Right renal pelvis (tissue), 4 donors: ENCODE results near the gene PGBD2. TPM values are rescaled to one million over a fixed set of nuclear protein-coding genes. Genes with fewer than 3 reads are reported as not detected.
"Not testable (repeated sequence)": the region's sequence is repeated elsewhere in the genome, so short reads cannot be mapped to it uniquely, and the experiment has no call there.

Experiments
- DNase-seq, 4 donors: peaks; one replicate each; pipeline ENCODE4 v3.0.0-alpha.2; 2013; ENCODE audit warnings: low read depth in 4 of 4, low spot score in 3 of 4, missing footprints in 1 of 4
- polyA plus RNA-seq, 4 donors: library from polyadenylated mRNA; unstranded; fragments of 120-200 nt; gene quantifications; one replicate each; pipeline ENCODE4 v1.2.1, GENCODE V29; 2013; ENCODE audit not compliant: insufficient read length in 4 of 4

The PGBD2 gene
- polyA plus RNA-seq, 4 donors, result 9.7 to 13.4 (median 12.0) TPM

DNA sequence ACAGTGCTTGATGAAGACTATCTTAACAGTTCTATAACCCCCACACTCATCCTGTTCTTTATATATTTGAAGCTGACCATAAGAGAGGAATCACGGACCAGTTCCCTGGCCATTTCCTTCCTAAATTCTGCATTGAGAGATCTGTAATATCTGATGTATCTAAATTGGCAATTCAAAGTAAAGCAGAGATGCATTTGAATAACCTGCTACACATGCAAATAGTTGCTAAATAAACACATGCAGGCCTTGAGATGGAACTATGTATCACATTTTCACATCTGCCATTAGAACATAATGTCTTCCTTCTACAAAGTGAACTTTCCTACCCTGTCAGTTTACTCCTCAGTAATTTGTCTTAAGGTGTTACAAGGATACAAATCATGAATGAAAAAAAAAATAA, 20.4 kb upstream of the PGBD2 start:
- no peak for DNase-seq

GRCh38 chr1:248886237-248886895, 19.7 kb upstream of the PGBD2 start:
- no peak for DNase-seq

GRCh38 chr1:248889914-248890243, 16.2 kb upstream of the PGBD2 start:
- not testable (repeated sequence) for DNase-seq

- no peak for DNase-seq
Measured at GRCh38 chr1:248890549-248891498, 15.2 kb upstream of the PGBD2 start.

DNA sequence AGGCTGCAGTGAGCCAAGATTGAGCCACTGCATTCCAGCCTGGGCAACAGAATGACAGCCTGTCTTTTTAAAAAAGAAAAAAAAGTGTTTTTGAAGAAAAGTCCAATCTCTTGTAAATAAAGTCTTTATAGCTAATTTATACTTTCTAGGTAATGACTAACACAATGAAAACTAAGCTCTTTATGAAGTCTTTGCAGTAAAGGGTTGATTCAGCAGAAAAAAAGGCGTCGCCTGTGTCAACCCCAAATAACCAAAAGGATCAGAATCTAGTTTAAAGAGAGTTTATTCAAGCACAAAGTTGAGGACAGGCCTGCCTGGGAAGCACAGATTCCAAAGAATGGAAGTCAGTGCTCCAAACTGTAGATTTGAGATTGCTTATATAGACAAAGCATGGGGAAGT, 14.3 kb upstream of the PGBD2 start:
- DNase-seq, result no peak

DNA sequence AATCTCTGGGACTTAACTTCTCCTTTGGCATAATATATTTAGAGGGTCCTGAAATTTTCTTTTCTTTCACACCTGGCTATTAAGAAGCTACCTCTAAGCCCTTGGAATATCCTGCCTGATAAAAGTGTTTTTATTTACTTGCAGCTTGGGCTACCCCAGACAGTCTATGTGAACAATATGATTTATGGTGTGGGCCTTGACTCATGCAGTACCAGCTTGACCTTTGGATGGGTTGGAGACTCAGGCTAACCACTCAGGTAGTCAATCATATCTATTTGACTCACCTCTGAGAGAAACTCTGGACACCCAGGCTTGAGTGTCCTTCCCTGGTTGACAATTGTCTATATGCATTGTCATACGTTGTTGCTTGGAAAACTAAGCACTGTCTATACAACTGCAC, 13.4 kb upstream of the PGBD2 start:
- no peak for DNase-seq

- DNase-seq, result no peak
Measured at GRCh38 chr1:248894837-248895236, 11.2 kb upstream of the PGBD2 start.

DNA sequence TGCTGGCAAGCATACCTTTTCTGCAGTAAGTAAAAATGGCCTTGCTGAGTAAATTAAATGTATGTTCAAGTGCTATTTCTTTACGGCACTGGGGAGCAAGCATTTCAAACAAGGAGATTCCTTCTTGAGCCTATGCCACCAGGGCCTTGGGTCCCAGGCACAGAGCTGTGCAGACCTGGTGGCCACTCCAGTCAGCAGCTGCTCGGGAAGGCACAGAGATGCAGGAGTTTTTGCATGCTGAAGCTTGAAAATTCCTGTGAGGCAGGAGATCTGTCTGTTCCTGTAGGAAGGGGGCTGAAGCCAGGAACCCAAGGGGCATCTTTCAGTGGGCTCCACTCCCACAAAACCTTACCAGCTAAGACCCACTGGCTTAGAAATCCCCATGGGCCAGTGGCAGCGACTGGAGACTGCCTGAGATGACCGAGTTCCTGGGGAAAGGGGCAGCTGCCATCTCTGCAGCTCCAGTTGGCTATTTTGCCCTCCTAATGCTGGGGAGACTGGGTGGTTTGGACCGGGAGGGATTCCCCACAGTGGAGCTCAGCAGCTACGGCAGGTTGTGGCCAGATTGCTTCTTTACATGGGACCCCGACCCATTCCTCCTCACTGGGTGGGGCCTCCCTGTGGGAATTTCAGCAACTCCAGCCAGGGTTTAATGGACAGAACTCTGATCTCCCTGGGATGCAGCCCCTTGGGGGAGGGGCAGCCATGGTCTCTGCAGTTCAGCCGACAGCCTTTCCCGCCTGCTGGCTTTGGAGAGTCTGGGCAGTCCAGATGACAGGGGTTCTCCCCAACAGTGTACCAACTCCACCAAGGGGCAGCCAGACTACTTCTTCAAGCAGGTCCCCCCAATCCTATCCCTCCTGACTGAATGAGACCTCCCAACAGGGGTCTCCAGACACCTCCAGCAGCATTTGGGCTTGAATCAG, 8.4 kb upstream of the PGBD2 start:
- no peak for DNase-seq

DNA sequence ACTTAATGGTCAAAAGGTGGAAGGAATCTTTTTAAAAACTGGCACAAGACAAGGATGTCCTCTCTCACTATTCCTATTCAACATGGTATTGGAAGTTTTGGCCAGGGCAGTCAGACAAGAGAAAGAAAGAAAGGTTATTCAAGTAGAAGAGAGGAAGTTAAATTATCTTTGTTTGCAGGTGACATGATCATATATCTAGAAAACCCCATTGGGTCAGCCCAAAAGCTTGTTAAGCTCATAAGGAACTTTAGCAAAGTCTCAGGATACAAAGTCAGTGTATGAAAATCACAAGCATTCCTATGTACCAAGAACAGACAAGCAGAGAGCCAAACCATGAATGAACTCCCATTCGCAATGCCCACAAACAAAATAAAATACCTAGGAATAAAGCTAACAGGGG, 5.4 kb upstream of the PGBD2 start:
- no peak for DNase-seq

- no peak for DNase-seq
Measured at GRCh38 chr1:248901578-248901977, 4.5 kb upstream of the PGBD2 start.

DNA sequence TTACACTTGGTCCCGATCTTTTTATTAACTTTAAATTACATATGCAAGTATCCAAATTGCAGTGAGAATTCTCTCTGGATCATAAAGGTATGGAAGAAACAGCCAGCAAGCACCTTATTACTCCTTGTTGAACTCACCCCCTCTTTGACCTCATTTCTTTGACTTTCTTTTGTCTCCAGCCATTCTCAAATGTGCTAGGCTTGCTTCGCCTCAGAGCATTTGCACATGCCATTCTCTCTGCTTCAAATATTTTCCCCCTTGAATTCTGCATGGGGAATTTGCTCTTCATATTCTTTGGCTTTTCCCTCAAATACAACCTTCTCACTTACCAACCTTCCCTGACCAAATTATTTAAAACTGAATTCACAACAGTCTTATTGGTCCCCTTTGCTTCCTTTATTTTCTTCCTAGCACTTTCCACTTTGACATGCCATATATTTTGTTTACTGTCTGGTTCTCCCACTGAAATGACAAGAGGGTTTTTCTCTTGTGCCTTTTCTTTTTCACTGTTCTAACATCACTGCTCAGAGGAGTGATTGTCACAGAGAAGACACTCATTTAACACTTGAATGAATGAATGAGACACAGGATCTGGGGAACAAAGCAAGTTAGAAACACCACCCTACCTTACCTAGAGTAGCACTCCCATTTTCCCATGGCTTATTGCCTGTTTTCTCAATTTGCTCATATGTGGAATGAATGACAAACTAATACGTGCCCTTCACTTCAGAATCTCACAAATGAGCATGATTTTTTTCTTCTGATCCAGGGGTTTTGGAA, 1.4 kb upstream of the PGBD2 start:
- no peak for DNase-seq

DNA sequence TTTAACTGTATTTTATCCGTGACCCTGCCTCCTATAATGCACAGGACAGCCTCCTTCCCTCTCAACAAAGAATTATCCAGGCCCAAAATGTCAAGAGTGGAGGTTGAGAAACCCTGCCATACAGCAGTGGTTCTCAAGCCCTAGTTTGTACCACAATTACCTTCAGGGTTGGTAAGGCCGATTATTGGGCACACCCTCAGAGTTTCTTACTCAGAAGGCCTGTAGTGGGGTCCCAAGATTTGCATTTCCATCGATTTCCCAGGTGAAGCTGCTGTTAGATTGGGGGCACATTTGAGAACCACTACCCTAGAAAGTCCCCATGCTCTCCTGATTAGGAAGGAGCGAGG, 400 bp upstream of the PGBD2 start:
- DNase-seq, result peak in 1 of 4 donors; percentile 6

GRCh38 chr1:248906753-248907661, 972 bp downstream of the PGBD2 start:
- no peak for DNase-seq

DNA sequence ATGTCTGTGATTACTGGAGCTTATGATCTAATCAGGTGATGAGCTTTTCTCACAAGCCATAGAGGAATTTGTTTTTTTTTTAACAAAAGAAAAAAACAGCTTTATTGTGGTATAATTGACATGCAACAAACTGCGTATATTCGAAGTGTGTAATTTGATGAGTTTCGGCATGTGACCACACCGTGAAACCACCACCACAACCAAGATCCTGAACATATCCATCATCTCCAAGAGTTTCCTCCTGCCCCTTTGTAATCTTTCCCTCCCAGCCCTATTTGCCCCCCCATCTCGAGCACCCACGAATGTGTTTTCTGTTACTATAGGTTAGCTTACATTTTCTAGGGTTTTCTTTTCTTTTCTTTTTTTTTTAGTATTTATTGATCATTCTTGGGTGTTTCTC, 4.7 kb downstream of the PGBD2 start:
- no peak for DNase-seq

- no peak for DNase-seq
Measured at GRCh38 chr1:248913933-248914332, 7.9 kb downstream of the PGBD2 start.

DNA sequence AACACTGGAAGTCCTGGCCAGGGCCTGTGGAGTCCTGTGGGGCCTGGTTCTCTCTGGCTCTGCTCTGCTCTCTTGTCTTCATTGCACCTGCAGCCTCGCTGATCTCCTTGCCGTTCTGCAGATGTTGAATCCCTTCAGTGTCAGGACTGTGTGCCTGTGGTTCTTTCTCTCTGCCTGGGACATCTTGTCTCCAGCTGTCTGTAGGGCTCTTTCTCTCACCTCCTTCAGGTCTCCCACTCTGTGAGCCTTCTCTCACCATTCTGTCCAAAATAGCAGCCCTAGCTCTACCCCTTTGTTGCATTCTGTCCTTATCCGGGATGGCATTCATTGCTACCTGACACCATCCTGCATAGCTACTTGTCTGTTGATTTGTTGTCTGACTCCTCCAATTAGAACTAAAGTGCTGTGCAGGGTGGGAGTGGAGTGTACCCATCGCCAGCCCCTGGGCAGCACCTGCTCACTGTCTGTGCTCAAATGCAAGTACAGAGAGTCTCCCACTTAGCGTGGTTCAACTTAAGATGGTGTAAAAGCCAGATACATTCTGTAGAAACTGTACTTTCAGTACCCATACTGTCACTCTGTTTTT, 8.9 kb downstream of the PGBD2 start:
- DNase-seq, result no peak

DNA sequence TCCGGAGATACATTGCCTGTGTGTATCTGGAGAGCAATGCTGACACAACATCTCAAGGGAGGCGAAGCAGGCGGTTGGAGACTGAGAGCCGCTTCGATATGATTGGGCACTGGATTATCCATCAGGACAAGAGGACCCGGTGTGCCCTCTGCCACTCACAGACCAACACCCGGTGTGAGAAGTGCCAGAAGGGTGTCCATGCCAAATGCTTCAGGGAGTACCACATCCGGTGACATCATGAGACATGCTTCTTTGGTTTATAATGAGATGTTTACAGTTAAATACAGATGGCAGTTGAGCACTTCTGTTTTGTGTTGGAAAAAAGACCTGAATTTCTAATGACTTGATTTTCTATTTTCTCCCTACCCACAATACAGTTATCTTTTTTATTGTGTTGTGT, 12.1 kb downstream of the PGBD2 start:
- DNase-seq, result no peak

GRCh38 chr1:248923352-248924338, 17.6 kb downstream of the PGBD2 start:
- no peak for DNase-seq
